ENCODE data around the gene HSPA6.
"Not testable (repeated sequence)": the region's sequence is repeated elsewhere in the genome, so short reads cannot be mapped to it uniquely, and the experiment has no call there.

The HSPA6 gene

GRCh38 chr1:161563522-161563921, 39.2 kb downstream of the HSPA6 start:
- not testable (repeated sequence) for DNase-seq

GRCh38 chr1:161566602-161566960, 42.2 kb downstream of the HSPA6 start:
- DNase-seq = not testable (repeated sequence)

GRCh38 chr1:161571703-161572102, 47.4 kb downstream of the HSPA6 start:
- DNase-seq = not testable (repeated sequence)

Data from NCI-H1092 (cell line).